ENCODE results near the gene GRIN1.

The GRIN1 gene

DNA sequence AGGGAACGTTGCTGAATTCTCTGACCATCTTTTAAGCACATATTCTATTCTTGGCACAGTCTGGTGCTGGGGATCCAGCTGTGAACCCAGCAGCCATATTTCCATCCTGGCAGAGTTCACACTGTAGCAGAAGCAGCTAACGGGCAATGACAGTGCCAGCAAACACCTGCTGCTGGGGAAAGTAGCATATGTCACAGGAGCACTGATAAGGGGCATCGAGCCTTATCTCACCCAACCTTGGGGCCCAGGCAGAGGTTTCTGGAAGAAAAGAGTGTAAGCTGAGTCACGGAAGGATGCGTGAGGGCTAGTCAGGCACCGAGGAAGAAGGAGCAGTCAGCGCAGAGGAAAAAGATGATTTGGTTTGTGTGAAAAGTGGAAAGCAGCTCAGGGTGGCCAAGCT, 67.6 kb downstream of the GRIN1 start:
- H3K27ac ChIP-seq = no peak overlapping the region
- peak overlapping the region; percentile 90 for H3K9ac ChIP-seq (ENCODE audit: insufficient read length)
- TF ChIP-seq FOXP2 (optimal IDR thresholded peaks at IDR 0.05; ENCODE audit: control extremely low read depth, extremely low read length, insufficient read depth) = no peak
- TF ChIP-seq EZH2 (IDR thresholded peaks at IDR 0.05) = no peak
- no peak for TF ChIP-seq POLR2AphosphoS5 (IDR thresholded peaks at IDR 0.05; ENCODE audit: borderline replicate concordance, low read depth, low read length)
- no peak for DNase-seq (ENCODE audit: low read depth, low spot score)
- peak overlapping the region; percentile 92 for H3K4me3 ChIP-seq
- no peaks in the 10 kb centered on the region for H3K36me3 ChIP-seq (ENCODE audit: insufficient read depth, low read length)
- no peaks in the 10 kb centered on the region for H3K9me3 ChIP-seq (ENCODE audit: low read depth, low read length)

- Histone ChIP-seq H3K9ac (ENCODE audit: insufficient read length) (no peak overlapping the region), H3K9me3 (ENCODE audit: low read depth, low read length) (no peaks in the 10 kb centered on the region), H3K4me3 (no peak overlapping the region), H3K27ac (no peak overlapping the region), H3K36me3 (ENCODE audit: insufficient read depth, low read length) (no peaks in the 10 kb centered on the region)
- TF ChIP-seq FOXP2 (optimal IDR thresholded peaks at IDR 0.05; ENCODE audit: control extremely low read depth, extremely low read length, insufficient read depth) = no peak
- TF ChIP-seq EZH2 (IDR thresholded peaks at IDR 0.05) = no peak
- TF ChIP-seq POLR2AphosphoS5 (IDR thresholded peaks at IDR 0.05; ENCODE audit: borderline replicate concordance, low read depth, low read length) = 0 out of 2 replicates have a peak, but pooled peaks have one; percentile 9
- no peak for DNase-seq (ENCODE audit: low read depth, low spot score)
Observed at GRCh38 chr9:137211532-137211931, 72.6 kb downstream of the GRIN1 start.

GRCh38 chr9:137212520-137212919, 73.6 kb downstream of the GRIN1 start:
- H3K9me3 ChIP-seq (ENCODE audit: low read depth, low read length) = no peaks in the 10 kb centered on the region
- no peak overlapping the region for H3K9ac ChIP-seq (ENCODE audit: insufficient read length)
- H3K27ac ChIP-seq = no peak overlapping the region
- H3K36me3 ChIP-seq (ENCODE audit: insufficient read depth, low read length) = no peaks in the 10 kb centered on the region
- TF ChIP-seq POLR2AphosphoS5 (IDR thresholded peaks at IDR 0.05; ENCODE audit: borderline replicate concordance, low read depth, low read length) = 0 out of 2 replicates have a peak, but pooled peaks have one; percentile 5
- no peak for TF ChIP-seq EZH2 (IDR thresholded peaks at IDR 0.05)
- TF ChIP-seq FOXP2 (optimal IDR thresholded peaks at IDR 0.05; ENCODE audit: control extremely low read depth, extremely low read length, insufficient read depth) = no peak
- no peak for DNase-seq (ENCODE audit: low read depth, low spot score)
- no peak overlapping the region for H3K4me3 ChIP-seq

DNA sequence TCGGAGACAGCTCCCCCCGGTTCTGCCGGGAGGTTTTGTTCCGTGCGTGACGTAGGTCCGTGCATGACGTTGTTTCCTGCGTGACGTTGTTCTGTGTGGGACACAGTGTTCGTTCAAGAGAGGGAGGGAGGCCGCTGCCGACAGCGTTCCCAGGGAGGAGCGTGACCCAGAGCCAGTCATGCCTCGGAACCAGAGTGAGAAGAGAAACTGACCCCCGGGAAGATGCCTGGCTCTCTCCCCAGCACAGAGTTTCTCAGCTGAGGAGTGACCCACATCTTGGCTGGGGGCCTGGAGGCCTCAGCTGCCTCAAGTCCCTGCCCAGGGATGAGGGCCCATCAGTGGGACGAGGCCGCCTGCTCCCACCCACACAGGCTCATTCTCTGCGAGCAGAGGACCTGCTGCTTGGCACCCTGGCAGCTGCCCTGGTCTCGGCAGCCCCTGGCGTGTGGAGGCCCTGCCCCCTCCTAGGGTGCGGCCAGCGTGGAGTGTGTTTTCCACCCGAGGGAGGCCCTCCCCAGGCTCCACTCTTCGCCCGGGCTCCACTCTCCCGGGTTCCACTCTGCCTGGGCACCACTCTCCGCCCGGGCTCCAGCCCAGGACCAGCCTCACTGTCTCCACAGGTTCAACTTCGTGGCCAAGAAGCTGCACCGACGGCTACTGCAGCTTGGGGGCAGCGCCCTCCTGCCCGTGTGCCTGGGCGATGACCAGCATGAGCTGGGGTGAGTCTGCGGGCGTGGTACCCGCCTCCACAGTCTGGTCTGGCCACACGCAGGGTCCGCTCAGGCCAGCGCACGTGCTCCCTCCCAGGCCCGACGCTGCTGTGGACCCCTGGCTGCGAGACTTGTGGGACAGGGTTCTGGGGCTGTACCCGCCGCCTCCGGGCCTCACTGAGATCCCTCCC, 74.5 kb downstream of the GRIN1 start:
- Histone ChIP-seq H3K4me3 (no peak overlapping the region), H3K9ac (ENCODE audit: insufficient read length) (no peak overlapping the region), H3K27ac (no peak overlapping the region), H3K9me3 (ENCODE audit: low read depth, low read length) (no peaks in the 10 kb centered on the region), H3K36me3 (ENCODE audit: insufficient read depth, low read length) (no peaks in the 10 kb centered on the region)
- TF ChIP-seq EZH2 (IDR thresholded peaks at IDR 0.05) (no peak), POLR2AphosphoS5 (IDR thresholded peaks at IDR 0.05; ENCODE audit: borderline replicate concordance, low read depth, low read length) (no peak), FOXP2 (optimal IDR thresholded peaks at IDR 0.05; ENCODE audit: control extremely low read depth, extremely low read length, insufficient read depth) (no peak)
- no peak for DNase-seq (ENCODE audit: low read depth, low spot score)

- Histone ChIP-seq H3K4me3 (no peak overlapping the region), H3K9me3 (ENCODE audit: low read depth, low read length) (no peaks in the 10 kb centered on the region), H3K9ac (ENCODE audit: insufficient read length) (no peak overlapping the region), H3K36me3 (ENCODE audit: insufficient read depth, low read length) (no peaks in the 10 kb centered on the region), H3K27ac (no peak overlapping the region)
- TF ChIP-seq FOXP2 (optimal IDR thresholded peaks at IDR 0.05; ENCODE audit: control extremely low read depth, extremely low read length, insufficient read depth) (no peak), POLR2AphosphoS5 (IDR thresholded peaks at IDR 0.05; ENCODE audit: borderline replicate concordance, low read depth, low read length) (no peak), EZH2 (IDR thresholded peaks at IDR 0.05) (no peak)
- no peak for DNase-seq (ENCODE audit: low read depth, low spot score)
Observed at GRCh38 chr9:137214620-137215019, 75.7 kb downstream of the GRIN1 start.

DNA sequence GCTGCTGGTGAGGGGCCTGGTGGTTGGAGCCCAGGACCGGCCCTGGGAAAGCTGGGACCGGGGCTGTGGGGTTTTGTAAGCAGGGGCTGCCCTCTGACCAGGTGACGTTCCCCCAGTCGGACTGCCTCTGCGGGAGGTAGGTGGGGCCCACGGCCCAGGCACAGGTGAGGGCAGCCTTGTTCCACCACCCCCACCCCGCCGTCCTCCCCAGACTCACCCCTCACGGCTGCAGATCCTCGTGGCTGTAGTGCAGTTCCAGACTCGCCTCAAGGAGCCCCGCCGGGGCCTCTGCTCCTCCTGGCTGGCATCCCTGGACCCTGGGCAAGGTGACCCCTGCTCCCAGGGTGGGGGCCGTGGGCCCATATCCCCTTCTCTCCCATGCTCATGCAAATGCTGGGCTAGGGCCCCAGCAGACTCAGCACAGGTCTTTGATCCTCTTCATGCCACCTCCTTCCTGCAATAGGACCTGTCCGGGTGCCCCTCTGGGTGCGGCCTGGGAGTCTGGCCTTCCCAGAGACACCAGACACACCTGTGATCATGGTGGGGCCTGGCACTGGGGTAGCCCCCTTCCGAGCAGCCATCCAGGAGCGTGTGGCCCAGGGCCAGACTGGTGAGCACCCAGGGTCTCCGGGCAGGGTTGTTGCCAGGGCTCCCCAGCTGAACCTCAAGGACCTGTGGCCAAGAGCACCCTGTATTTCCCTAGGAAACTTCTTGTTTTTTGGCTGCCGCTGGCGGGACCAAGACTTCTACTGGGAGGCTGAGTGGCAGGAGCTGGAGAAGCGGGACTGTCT, 76.4 kb downstream of the GRIN1 start:
- H3K27ac ChIP-seq = no peak overlapping the region

GRCh38 chr9:137216188-137216965, 77.4 kb downstream of the GRIN1 start:
- no peak overlapping the region for H3K9ac ChIP-seq (ENCODE audit: insufficient read length)
- H3K27ac ChIP-seq = no peak overlapping the region
- H3K4me3 ChIP-seq = no peak overlapping the region
- DNase-seq (ENCODE audit: low read depth, low spot score) = no peak
- H3K9me3 ChIP-seq (ENCODE audit: low read depth, low read length) = no peaks in the 10 kb centered on the region
- TF ChIP-seq FOXP2 (optimal IDR thresholded peaks at IDR 0.05; ENCODE audit: control extremely low read depth, extremely low read length, insufficient read depth) (no peak), POLR2AphosphoS5 (IDR thresholded peaks at IDR 0.05; ENCODE audit: borderline replicate concordance, low read depth, low read length) (no peak), EZH2 (IDR thresholded peaks at IDR 0.05) (no peak)
- H3K36me3 ChIP-seq (ENCODE audit: insufficient read depth, low read length) = no peaks in the 10 kb centered on the region

More for the DNA sequence above, 76.4 kb downstream of the GRIN1 start:
- no peak for DNase-seq (ENCODE audit: low read depth, low spot score)
- no peak for TF ChIP-seq FOXP2 (optimal IDR thresholded peaks at IDR 0.05; ENCODE audit: control extremely low read depth, extremely low read length, insufficient read depth)
- TF ChIP-seq POLR2AphosphoS5 (IDR thresholded peaks at IDR 0.05; ENCODE audit: borderline replicate concordance, low read depth, low read length) = no peak
- TF ChIP-seq EZH2 (IDR thresholded peaks at IDR 0.05) = no peak
- no peak overlapping the region for H3K9ac ChIP-seq (ENCODE audit: insufficient read length)
- H3K36me3 ChIP-seq (ENCODE audit: insufficient read depth, low read length) = no peaks in the 10 kb centered on the region
- no peaks in the 10 kb centered on the region for H3K9me3 ChIP-seq (ENCODE audit: low read depth, low read length)
- no peak overlapping the region for H3K4me3 ChIP-seq
